NCI-H82 treated with DMSO at 0.1 percent for 48 hours (cell line): ENCODE measurements around the gene LRRIQ3.

ENCODE experiments used
- DNase-seq: peaks from one replicate; lab custom pipeline; 2025; ENCODE audit not compliant: unreplicated experiment; lab: John Stamatoyannopoulos, UW

LRRIQ3 gene

DNA sequence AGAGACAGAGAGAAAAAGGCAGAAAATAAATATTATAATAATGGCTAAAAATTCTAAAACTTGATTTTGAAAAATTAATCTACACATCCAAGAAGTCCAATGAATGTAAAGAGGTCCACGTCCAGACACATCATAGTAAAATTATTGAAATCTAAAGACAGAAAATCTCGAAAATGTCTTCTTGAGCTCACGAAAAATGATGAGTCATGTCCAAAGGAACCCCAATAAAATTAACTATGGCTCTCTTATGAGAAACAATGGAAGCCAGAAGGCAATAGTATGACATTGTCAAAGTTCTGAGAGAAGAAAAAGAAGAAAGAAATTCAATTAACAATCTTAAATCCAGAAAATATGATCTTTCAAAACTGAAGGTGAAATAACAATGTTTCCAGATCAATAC is 84.6 kb downstream of the LRRIQ3 start:
- no peak for DNase-seq

DNA sequence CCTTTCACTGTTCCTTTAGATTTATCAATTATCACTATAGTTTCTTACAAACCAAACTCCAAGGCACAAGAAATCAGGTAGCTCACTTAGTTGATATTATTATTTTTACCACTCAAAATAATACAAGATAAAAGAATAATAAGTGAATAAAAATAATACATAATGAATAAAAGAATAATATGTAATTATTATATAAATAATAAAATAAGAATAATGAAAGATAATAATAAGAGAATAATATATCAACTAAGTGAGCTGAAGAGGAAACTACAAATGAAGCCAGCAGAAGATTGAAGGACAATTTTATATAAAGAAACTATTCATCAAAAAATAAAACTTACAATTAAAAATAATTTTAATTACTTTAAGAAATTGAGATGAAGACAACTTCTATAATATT is 90.6 kb downstream of the LRRIQ3 start:
- no peak for DNase-seq

DNA sequence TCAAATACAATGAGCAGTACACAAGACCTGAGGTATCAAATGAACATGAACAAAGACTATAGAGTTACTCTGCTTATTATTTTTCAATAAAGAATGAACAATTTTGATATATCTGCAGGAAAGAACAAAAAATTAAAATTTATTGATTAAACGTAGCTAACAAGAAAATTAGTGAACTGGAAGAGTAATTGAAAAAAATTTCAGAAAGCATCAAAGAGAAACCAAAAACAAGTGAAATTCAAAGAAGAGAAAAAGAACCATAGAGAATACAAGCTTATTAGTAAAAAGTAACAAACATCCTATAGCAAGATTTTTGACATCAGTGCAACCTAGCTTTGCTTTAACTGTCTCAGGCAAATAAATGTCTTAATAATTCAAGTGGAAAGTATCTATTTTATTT is 106.6 kb downstream of the LRRIQ3 start:
- no peak for DNase-seq

DNA sequence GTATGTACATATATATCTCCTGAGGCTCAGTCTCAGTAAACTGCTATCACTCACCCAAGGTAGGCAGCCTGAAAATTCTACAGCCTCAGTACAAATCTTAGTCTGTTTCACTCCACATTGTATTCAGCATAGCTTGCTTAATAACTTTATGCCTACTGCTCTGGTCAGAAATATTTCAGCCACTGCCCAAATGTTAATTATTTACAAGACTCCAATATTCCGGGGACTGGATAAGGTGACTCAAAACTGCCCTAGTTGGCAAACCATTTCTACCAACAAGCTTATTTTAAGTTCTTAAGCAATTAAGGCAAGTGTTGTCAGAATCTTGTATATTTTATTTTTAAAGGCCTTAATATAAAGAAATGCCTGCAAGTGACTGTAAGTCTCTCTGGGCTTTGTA is 114.8 kb downstream of the LRRIQ3 start:
- DNase-seq = no peak

DNA sequence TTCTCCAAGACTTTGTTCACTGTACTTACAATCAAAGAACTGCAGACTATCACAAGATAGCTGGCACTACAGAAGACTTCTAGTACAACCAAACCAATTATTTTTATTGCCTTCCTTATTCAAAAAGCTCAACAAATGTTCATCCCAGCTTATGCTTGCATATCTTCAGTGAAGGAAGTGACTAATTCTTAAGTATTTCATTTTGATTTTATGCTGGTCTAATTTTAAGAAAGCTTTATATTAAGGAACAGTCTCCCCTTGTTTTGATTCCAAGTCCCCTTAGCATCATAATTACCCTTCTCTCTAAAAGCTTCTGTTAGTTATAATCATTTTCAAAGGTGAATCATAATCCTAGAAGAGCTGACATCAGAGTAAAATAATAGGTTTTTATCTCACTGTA is 132.9 kb downstream of the LRRIQ3 start:
- no peak for DNase-seq

DNA sequence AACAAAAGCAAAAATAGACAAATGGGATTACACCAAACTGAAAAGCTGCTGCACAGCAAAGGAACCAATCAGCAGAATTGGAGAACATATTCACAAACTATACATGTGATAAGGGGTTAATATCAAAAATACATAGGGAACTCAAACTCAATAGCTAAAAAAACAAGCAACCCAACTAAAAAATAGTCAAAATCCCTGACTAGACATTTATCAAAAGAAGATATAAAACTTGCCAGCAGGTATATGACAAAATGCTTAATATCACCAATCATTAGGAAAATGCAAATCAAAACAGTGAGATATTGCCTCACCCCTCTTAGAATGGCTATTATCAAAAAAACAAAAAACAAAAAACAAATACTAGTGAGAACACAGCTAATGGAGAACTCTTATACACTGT is 140.3 kb downstream of the LRRIQ3 start:
- no peak for DNase-seq

DNA sequence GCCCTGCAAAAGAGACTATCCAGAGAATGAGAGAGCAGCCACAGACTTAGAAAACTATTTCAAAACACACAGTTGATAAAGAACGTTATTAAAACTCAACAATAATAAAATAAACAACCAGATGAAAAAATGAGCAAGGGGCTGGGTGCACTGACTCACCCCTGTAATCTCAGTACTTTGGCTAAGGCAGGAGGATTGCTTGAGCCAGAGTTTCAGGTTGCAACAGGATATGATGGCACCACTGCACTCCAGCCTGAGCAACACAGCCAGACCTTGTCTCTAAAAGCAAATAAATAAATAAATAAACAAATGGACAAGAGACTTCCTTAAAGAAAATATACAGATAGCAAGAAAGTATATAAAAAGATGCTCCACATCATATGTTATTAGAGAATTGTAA is 144.6 kb downstream of the LRRIQ3 start:
- DNase-seq = no peak

DNA sequence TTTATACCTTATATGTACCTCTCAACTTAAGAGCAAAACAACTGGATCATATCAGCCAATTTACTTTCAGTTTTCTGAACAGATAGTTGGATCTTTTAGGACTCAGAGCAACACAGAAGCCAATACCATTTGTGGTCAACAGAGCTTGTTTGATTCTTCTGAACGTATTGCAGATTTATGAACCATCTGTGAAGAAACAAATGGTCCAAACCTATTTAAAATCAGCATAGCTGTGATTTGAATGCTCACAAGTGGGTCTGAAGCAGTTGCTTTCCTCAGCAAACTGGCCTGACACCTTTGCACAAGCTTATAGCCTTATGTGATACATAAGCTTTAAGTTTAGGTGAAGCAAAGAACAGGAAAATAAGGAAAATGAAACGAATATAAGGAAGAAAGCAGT is 147.6 kb downstream of the LRRIQ3 start:
- DNase-seq = no peak

DNA sequence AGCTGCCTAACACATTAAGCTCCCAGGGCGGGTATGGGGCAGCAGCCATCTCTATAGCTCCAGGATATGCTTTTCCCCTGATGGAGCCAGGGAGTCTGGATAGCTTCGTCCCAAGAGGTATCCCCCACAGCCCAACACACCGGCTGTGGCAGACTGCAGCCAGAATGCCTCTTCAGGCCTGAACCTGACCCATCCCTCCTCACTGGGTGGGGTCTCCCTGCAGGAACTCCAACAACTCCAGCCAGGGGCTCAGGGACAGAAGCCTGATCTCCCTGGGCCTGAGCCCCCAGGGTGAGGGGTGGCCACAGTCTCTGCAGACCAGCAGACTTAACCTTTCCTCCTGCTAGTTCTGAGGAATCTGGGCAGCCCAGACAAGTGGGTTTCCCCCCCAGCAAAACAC is 159.9 kb downstream of the LRRIQ3 start:
- no peak for DNase-seq

DNA sequence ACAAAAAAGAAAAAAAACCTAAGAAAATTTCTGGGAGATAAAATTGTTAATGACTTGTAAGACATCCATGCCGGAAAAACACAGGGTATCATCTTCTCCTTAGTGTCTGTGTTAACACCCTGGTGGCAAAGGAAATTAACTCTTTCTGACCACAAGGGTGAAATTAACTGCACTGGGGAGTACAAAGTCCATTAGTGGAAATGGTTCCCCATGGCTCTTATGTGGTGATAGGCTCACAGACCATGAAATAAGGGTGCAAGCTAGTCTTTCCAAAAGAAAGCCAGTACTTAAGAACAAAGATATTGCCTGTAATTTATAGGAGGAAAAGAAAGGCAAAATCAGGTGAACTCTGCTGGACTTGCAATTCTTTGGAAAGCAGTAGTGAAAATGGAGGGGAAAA is 185.4 kb downstream of the LRRIQ3 start:
- DNase-seq = no peak

DNA sequence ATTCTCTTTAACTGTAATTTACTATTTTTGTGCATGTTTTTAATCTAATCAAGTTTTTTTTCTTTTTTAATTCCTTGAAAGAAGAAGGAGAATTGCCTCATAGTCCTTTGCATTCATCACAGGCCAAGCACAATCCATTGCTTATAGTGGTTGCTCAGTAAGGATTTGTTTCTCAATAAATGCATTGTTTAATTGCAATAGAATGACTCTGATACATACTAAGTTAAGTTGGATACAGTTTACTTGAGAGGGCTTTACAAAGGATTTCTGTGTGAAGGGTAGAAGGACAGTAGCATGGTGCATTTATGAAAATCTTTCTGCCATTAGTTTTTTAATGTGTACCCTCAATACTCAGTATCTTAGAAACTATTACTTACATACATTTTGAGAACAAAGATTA is 186.2 kb downstream of the LRRIQ3 start:
- no peak for DNase-seq

DNA sequence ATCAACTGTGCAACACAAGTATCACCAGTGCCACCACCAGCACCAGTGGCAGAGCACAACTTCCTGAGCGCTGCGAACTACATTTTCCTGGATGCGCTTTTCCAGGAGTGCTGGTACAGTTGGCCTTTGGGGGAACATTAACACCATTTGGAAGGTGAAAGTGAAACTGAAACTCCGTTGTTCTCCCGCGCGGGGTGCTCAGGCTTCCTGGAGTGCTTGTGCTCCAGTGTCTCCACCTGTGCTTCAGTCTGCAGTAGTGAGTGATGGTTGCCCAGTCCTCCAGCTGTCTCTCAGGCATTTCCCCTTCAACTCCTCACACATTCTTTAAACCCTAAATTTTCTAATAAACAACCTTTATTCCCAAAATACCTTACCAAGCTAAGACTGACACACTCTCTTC is 187.8 kb downstream of the LRRIQ3 start:
- no peak for DNase-seq

DNA sequence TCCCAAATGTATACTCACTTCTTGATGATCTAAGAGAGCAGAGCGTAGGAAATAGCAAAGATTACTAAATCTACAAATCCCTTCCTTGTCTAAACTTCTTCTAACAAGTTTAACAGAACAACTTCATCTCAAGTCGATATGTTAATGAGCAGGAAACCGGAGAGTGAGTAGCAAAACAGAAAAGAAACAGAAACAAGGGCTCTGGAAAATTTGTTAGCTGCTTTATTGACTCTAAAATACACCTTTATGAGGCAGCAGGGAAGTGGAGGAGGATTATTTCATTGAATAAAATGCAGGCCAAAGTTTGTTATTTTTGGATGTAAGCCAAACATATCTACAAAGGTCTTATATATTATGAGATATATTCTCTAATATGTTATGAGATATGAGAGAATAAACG is 192.4 kb downstream of the LRRIQ3 start:
- no peak for DNase-seq

DNA sequence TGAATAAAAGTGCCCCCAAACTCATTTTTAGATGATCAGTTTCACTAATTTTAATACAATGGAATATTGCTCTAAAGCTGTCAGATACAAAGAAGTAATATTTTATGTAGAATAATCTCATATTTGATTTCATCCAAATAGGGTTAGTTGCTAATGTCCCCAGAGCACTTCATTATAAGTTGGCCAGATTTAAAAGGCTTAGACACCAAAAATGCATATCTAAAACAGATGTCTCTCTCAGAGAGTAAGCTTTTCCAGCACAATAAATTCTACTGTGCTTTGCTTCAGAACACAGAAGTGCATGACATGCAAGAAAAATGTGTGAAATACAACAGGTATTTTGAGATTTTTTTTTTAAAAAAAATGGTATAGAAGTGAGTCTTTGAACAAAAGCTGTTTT is 194.2 kb downstream of the LRRIQ3 start:
- no peak for DNase-seq

DNA sequence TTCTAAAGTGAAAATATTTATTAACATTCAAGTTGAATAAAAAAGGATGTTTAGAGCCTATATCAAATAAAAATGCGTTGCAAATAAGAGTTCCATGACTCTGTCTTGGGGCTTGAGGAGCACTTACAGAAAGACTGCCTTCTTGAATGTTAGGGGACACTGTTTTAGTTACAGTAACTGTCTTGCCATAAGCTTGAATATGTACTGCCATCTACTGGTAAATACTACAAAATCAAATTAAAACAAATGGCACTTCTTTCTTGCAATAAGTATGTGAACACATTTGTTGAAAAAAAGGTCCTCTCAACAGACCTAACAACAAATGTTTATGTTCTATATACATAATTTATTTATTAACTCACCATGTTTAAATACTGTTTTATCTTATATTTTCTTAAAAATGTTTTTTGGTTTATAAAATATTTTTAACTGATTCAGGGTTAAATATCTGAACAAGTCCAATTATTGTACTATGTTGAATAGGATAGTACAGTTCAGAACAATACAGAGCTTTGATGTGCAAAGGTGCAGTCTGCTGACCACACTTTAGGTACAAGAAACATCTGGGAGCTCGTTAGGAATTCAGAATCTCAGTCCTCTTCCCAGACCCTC is 199.5 kb downstream of the LRRIQ3 start:
- DNase-seq = peak; percentile 58

DNA sequence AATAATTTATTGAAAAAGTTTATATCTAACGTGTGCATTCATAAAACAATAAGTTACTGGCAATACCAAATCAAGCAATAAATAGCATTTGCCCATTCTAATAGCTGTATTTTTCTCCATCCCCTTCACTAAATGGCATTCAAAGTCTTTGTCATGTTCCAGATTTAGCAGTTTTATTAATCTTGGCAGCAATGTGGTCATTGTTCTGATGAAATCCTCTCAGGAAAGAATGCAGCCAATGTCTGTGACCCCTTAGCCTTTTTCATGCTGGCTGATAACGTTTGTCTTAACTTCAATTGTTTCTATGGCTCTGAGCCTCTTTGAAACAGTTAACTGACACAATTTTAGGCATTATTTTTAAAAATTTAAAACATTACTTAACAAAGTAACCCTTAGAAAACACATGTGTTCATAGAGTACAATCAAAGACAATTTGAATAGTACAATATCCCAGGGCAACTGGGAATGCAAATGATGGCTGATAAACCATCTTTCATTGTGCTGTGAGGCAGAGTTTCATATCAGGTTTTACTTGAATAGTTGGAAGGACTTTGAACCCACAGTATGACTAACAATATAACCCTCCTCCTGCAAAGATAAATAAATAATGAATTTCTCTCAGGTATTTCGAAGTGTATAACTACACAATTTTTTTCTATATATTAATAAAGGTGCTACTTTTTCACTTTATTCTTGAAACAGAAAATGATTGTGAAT is 217.5 kb downstream of the LRRIQ3 start:
- DNase-seq = no peak

DNA sequence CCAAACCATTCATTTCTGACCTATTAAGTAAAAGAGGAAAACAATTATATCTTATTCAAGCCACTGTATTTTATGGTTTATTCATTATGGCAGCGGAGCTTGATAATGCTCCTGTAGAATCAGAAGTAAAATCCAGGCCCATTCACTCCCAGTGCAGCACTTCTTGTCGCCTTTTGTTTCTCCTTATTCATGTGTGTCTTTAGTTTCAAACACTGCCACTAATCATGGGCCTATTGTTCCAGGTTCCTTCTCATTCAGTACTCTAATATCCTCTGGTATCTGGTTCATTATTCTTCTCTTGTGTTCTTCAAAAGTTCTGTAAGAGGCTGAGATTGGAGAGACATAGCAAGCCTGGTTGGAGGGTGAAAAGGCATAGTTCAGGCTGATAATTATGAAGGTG is 218.3 kb downstream of the LRRIQ3 start:
- no peak for DNase-seq

DNA sequence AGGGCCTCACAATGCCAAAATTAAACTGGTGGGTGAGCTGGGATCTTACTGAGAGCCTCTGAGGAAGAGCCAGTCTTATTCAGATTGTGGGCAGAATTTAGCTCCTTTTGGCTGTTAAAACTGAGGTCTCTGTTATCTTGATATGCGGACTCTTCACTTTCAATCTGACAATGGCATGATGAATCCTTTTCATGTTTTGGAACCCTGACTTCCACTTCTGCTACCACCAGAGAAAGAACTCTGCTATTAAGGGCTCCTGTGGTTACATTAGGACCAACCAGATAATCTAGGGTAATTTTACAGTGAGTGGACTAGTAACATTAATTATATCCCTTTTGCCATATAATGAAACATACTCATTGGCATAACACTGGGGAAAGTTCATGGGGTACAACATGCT is 219.0 kb downstream of the LRRIQ3 start:
- DNase-seq = no peak
